Measurements from ENCODE around the gene TNFRSF1A.

The TNFRSF1A gene
- 15.4 to 31.3 (median 23.7) reads per million in 3 experiments for total RNA-seq

- peak; percentile 52 for DNase-seq
These were observed at the start of gene TNFRSF1A for GRCh38 chr12:6341417-6342139. Gene TNFRSF1A (minus strand): TSS chr12:6342076. CDS start chr12:6341814, 262 bp downstream.

DNA sequence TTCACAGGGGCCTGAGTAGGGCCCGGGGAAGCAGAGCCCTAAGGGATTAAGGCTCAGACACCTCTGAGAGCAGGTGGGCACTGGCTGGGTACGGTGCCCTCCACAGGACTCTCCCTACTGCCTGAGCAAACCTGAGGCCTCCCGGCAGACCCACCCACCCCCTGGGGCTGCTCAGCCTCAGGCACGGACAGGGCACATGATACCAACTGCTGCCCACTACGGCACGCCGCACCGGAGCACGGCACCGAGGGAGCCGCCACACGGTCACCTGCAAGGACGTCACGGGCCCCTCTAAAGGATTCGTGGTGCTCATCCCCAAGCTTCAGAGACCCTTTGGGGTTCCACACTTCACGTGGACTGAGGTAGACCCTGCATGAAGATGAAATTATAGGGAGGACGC, 49.1 kb upstream of the TNFRSF1A start:
- DNase-seq: no peak

DNA sequence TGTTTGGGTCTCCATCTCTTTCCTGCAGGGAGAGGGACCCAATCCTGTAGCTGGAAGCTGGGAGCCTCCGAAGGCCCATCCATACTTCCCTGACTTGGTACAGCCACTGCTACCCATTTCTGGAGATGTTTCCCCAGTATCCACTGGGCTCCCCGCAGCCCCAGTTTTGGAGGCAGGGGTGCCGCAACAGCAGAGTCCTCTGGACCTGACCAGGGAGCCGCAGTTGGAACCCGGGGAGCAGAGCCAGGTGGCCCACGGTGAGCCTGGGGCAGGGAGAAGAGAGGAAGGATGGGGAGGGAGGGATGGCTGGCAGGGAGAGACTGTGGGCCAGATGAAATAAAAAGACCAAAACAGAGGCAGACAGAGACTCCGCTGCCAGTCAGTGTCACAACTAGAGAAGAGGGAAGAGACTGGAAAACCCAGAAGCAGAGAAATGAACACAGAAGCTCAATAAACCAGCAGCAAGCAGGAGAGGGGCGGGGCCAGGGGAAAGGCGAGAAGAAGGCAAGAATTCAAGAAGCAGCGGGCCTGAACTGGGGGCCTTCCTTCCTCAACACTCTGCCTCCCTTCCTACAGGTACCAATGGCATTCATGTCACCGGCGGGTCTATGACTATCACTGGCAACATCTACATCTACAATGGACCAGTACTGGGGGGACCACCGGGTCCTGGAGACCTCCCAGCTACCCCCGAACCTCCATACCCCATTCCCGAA, 48.4 kb upstream of the TNFRSF1A start:
- no peak for DNase-seq

GRCh38 chr12:6387541-6387940, 45.7 kb upstream of the TNFRSF1A start:
- DNase-seq: no peak

DNA sequence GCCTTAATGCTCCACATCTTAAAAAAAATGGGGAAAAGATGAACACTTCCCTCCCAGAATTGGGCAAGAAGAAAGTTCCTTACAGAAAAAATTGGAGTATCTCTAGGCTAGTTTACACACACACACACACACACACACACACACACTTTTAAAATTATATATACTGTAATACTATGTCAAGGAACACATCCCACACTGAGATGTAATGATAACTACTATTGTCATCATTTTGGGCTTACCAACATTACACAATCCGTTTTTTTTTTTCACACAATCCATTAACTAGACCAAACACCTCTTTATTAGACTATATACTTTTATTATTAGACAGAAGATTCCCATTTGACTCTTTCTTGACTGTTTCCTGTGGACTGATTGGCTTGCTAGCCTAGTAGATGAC, 44.6 kb upstream of the TNFRSF1A start:
- DNase-seq: no peak

GRCh38 chr12:6386038-6386437, 44.2 kb upstream of the TNFRSF1A start:
- DNase-seq: no peak

DNA sequence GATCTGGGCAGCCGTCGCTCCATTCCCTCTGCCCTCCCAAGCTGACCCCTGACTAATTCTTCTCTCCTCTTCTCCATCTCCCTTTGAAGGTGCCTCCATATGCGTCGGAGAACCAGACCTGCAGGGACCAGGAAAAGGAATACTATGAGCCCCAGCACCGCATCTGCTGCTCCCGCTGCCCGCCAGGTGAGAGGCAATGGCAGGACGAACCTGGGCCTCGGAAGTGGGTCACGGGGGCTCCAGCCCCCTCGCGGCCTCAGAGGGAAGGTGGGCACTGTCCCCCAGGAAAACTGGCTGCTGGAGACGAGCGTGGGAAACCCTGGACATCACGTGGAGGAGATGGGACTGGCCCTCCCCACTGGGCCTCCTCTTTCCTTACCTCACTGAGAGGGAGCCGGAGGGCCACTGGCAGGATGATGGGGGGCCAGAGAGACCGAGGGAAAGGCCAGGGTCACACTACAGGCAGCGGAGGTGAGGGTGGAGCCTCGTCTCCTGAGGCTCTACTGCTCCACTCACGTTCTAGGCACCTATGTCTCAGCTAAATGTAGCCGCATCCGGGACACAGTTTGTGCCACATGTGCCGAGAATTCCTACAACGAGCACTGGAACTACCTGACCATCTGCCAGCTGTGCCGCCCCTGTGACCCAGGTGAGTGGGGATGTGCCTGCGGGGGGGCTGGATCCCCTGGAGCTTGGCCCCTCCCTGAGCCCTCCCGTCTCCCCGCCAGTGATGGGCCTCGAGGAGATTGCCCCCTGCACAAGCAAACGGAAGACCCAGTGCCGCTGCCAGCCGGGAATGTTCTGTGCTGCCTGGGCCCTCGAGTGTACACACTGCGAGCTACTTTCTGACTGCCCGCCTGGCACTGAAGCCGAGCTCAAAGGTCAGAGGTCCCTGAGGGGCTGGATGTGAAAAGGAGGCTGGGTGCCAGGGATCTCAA, 42.9 kb upstream of the TNFRSF1A start:
- no peak for DNase-seq

- no peak for DNase-seq
These were observed 42.0 kb upstream of the TNFRSF1A start, which contains the start of gene LTBR for GRCh38 chr12:6383572-6384498. Gene LTBR (plus strand): TSS chr12:6384162. CDS start chr12:6384359, 197 bp downstream.

GRCh38 chr12:6382982-6383381, 41.1 kb upstream of the TNFRSF1A start:
- no peak for DNase-seq

DNA sequence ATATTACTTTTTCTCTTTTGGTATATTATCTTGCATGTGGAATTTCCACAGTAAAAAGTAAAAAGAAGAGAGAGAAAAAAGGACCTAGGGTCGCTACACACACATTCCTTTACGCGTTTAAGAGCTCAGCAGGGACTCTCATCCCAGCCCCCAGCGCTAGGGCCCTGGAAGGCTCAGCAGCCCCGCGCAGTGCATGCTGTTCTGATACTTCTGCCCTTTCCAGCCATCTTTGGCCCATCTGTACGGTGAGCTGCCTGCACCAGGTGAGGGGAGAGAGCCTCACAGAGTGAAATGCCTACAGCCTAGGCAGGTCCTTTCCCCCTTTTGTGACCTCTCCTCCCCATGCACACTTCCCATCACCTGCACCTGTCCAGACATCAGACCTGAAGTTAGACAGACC, 40.5 kb upstream of the TNFRSF1A start:
- DNase-seq: no peak

- DNase-seq: no peak
These were observed 38.6 kb upstream of the TNFRSF1A start for GRCh38 chr12:6380141-6381121.

DNA sequence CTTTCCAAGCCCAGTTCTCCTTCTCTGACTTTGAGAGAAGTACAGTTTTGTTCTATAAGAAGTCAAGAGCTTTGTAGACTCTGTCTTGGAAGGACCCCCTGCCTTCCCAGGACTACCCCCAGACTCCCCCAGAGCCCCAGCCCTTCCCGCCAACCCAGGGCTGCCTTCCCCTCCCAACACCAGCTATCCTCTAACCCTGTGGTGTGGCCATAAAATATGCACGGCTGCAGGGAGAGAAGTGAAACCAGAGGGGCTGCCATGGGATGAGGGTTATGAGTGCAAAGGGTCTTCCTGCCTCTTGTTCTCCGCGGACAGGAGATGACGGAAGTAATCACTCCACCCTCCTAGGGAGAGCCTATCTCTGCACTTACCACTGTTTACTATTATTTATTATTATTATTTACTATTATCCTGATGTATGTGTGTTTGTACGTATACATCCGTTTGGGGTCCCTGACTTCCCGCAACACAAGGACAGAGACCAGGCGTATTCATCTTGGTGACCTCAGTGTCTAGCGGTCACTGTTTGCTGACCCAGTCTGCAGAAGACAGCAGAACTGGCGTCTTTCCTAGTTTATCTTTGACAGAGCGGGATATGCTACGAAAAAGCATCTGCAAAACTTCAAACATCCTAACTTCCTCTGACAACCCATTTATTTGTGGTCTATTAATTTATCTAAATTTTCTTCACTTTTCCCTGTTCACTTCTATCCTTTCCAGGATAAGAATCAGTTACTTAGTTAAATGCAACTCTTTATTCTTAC, 37.0 kb upstream of the TNFRSF1A start:
- DNase-seq: no peak

- no peak for DNase-seq
These were observed 35.8 kb upstream of the TNFRSF1A start for GRCh38 chr12:6377667-6377994.

DNA sequence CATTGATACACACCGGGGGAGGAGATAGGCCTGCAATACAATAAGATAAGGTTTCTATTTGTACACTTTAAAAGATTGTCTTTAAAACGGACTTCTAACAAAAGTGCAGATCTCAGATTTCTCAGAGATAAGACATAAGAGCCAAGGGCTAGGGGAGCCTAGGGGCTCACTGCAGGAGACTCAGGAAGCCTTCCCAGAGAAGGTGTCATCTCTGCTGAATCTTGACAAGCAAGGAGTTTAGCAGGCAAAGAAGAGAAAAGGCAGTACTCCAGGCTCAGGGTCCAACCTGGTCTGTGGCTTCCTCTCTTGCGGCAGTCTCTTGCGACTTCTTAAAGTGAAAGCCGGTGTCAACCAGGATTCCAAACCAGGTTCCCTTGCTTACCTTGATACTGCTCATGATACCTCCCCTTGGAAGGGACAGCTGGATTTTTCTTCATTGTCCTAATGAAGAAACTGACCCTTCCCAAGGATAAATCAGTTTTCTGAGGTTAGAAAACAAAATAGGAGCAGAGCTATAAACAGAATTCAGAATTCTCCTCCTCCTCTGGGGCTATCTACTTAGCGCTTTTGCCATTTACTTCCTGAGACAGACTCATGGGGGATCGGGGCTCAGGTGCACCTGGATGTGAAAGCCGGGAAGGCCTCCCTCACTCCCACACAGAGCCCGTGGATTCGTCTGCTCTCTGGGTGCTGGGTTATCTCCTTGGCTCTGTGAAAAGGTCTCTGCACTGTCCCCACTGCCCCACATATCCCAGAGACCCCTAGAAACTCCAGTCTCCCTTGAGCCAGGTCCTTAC, 35.2 kb upstream of the TNFRSF1A start:
- DNase-seq: no peak

DNA sequence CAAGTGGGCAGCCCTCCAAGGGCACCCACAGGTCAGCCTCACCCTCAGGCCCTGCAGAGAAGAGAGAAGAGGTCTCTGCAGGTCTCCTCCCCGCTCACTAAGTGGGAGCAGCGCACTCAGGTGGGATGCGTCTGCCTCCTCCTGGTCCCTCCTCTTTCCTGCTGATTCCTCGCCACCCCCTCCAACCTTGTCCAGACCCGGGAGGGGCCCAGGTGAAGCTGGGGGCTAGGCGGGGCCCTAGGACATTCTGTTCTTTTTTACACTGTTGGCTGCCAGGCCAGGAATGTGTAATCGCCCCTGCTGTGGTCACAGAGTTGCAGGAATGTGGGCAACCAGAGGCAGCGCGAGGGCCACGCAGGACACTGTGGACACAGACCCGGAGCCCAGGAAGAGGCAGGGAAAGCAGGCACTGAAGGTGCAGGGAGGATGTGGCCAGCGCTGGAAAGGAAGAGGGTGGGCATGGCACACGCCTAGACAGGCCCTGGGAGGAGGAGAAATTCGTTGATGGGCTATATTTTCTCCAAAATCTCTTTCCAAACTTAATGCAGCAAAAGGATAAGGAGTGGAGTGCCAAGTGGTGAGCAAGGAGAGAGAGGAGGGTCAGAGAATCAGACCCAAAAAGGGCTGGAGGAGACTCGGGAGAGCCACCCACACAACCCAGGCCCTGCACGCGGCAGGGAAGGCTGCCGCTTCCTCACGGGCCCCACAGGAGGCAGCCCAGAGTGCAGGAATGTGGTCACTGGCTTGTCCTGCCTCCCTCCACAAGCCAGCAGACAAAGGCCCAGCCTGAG, 34.4 kb upstream of the TNFRSF1A start:
- DNase-seq: no peak

GRCh38 chr12:6375269-6376078, 33.6 kb upstream of the TNFRSF1A start, which contains the start of gene SCNN1A:
Gene SCNN1A (minus strand): TSS chr12:6375563. CDS start chr12:6374783, 780 bp downstream.
- no peak for DNase-seq

DNA sequence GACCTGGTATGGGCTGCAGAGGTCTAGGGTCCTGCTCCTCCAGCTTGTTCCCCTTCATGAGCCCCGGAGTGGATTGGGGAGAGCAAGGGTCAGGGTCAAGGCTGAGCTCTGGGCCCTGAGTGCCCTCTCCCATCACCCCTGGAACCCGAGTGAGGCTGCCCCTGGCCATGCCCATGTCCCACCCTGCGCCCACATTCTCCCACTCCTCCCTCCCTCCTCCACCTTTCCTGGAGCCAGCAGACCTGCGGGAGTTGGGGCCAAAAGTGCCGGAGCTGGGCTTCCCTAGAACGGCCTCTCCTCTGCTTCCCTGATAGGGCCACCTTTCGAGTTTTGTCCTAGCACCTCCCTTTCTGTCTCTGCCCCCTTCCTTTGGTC, 32.9 kb upstream of the TNFRSF1A start:
- DNase-seq: no peak
